Mucosa of descending colon (tissue), 3 donors: ENCODE results near the gene TGM1. TPM values are rescaled to one million over a fixed set of nuclear protein-coding genes. Genes with fewer than 3 reads are reported as not detected.
A peak's percentile ranks its signal among the peaks of the same experiment; 100 is the strongest.

Experiments
- ATAC-seq: fragments of 200-7000 bp; cut with Tn5 transposase; one replicate; pipeline ENCODE4 v1.9.1; 2020; ENCODE audit warnings: mild to moderate bottlenecking, moderate library complexity
- DNase-seq, 3 donors: peaks; one replicate each; pipeline ENCODE4 v3.0.0-alpha.2; 2020
- H3K36me3 ChIP-seq: fragments of 200-600 bp; one replicate; pipeline ENCODE4 v1.8.0; 2021; ENCODE audit warnings: low read depth, mild to moderate bottlenecking
- H3K4me1 ChIP-seq: fragments of 200-600 bp; one replicate; pipeline ENCODE4 v1.8.0; 2021; ENCODE audit warnings: low read depth, mild to moderate bottlenecking
- H3K4me3 ChIP-seq: fragments of 200-600 bp; one replicate; pipeline ENCODE4 v1.8.0; 2021; ENCODE audit warnings: mild to moderate bottlenecking
- H3K9me3 ChIP-seq: fragments of 200-600 bp; one replicate; pipeline ENCODE4 v1.8.0; 2021; ENCODE audit warnings: mild to moderate bottlenecking
- CTCF ChIP-seq: fragments of 200-600 bp; IDR thresholded peaks from one replicate; pipeline ENCODE4 v1.8.0; 2022; ENCODE audit warnings: antibody characterized with exemption, mild to moderate bottlenecking
- intact Hi-C, 2 donors: fragments of 100-400 bp; cut with DNase I in 1 of 2; cut with micrococcal nuclease in 1 of 2; formaldehyde crosslinking; loops; one replicate each; pipeline versions ENCODE4 v1.11.0 to v1.11.1; 2022; cut with DNase I, micrococcal nuclease
- total RNA-seq, 3 donors: library from RNA; stranded (reverse); fragmentation: NEBNext Ultra II Directional in 2 of 3; extraction: Animal tissue kit (Norgen Biotek cat#: 25700) in 2 of 3; gene quantifications; one replicate each; pipeline versions ENCODE4 v1.2.1 to v1.2.4, GENCODE V29; 2021 to 2023
- donor health status: DM: no; HTN: no; CAD: no; lungs with moderate emphysema.
- donor health status: DM: no; HTN: no; CAD: no.
- donor health status: DM: no; HTN: yes; CAD: no.

The TGM1 gene
- total RNA-seq, 3 donors from 2014 or later = 2.2 to 3.3 (median 2.4) TPM

GRCh38 chr14:24212924-24213865, 49.8 kb downstream of the TGM1 start, which contains the start of gene CHMP4A:
TSS of gene CHMP4A (minus strand) at chr14:24213488. CDS start at chr14:24213439, 49 bp downstream.
- Histone ChIP-seq H3K36me3 (peaks cover 3% of the 10 kb centered on the region), H3K4me1 (peaks cover 19% of the 10 kb centered on the region), H3K4me3 (peak within 1 kb of the TSS; percentile 37), H3K9me3 (no peaks in the 10 kb centered on the region)
- intact Hi-C loops = no loop called here
- no peak for TF ChIP-seq CTCF
- peak; percentile 96 to 99 (median 97) for DNase-seq
- ATAC-seq = peak; percentile 91

GRCh38 chr14:24211311-24211710, 51.7 kb downstream of the TGM1 start:
- DNase-seq = no peak
- intact Hi-C loops = no loop called here
- Histone ChIP-seq H3K9me3 (no peaks in the 10 kb centered on the region), H3K4me1 (peaks cover 19% of the 10 kb centered on the region), H3K4me3 (no peak overlapping the region), H3K36me3 (peaks cover 3% of the 10 kb centered on the region)
- TF ChIP-seq CTCF = no peak
- ATAC-seq = no peak

- no peak for TF ChIP-seq CTCF
- Histone ChIP-seq H3K36me3 (peaks cover 3% of the 10 kb centered on the region), H3K4me1 (peaks cover 6% of the 10 kb centered on the region), H3K9me3 (no peaks in the 10 kb centered on the region), H3K4me3 (no peak overlapping the region)
- no peak for ATAC-seq
- intact Hi-C loops = no loop called here
- DNase-seq = no peak
Measured at GRCh38 chr14:24207625-24208024, 55.4 kb downstream of the TGM1 start.

- Histone ChIP-seq H3K9me3 (no peaks in the 10 kb centered on the region), H3K4me3 (no peak overlapping the region), H3K36me3 (peaks cover 3% of the 10 kb centered on the region), H3K4me1 (peaks cover 3% of the 10 kb centered on the region)
- DNase-seq (no peak), ATAC-seq (no peak)
- intact Hi-C loops = no loop called here
- TF ChIP-seq CTCF = no peak
Measured at GRCh38 chr14:24207104-24207551, 55.8 kb downstream of the TGM1 start.

DNA sequence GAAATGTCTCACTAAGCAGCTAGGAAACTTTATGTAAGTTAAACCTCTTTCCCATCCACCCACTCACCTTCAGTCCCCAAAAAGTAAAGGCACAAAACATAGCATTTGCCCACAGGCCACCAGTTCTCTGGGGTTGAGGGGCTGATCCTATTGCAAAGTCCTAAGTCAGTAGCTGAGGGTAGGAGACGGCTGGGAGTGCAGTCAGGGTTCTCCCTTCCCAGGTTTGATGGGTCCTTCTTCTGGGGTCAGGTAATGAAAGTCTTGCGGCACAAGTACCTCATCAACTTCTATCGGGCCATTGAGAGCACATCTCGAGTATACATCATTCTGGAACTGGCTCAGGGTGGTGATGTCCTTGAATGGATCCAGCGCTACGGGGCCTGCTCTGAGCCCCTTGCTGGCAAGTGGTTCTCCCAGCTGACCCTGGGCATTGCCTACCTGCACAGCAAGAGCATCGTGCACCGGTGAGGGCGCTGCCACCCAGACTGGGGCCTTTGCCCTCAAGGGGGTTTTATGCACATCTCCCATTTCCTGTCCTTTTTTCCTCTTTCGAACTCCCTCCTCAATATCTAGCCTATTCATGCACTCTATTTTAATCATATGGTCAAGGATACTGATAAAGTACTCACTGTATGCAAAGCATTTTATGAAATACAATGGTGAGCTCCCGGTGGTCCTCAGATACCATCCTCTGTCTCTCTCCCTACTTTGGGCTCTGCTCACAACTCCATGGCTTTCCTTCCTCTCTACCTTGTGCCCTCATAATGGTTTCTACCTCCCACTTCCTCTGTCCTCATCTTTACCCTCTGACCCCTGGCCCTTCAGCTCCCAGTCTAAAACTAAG, 56.5 kb downstream of the TGM1 start:
- ATAC-seq (no peak), DNase-seq (no peak)
- intact Hi-C loops = no loop called here
- no peak overlapping the region for H3K4me3 ChIP-seq
- TF ChIP-seq CTCF = no peak
- H3K9me3 ChIP-seq = no peaks in the 10 kb centered on the region
- H3K4me1 ChIP-seq = no peaks in the 10 kb centered on the region
- H3K36me3 ChIP-seq = peaks cover 3% of the 10 kb centered on the region
